ENCODE results near the gene FECH. TPM values are rescaled to one million over a fixed set of nuclear protein-coding genes. Genes with fewer than 3 reads are reported as not detected.

The FECH gene
- total and polyA plus RNA-seq, 9 of the 15 experiments (the other 6 are each of a cell fraction or from before 2014, with no cell fraction given): 19.8 to 170 (median 56.8) TPM

DNA sequence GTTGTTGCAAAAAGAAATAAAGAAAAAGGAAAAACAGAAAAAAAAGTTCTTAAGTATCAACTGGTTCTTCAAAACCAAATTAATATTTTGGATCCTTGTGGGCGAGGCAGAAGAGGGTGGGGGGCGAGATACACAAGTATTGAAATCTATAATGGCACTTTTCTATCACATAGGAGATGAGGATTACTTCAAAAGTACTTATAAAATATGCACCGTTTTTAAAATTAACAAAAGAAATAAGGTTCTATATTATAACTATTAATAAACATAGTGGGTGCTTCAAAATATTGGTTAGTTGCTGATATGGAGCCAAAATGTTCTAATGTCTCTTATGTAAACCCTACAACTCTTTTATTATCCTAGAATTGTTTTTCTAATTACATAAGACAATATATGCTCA lies 2.1 kb downstream of the FECH start (continued):
- TF ChIP-seq, protein P1, sequence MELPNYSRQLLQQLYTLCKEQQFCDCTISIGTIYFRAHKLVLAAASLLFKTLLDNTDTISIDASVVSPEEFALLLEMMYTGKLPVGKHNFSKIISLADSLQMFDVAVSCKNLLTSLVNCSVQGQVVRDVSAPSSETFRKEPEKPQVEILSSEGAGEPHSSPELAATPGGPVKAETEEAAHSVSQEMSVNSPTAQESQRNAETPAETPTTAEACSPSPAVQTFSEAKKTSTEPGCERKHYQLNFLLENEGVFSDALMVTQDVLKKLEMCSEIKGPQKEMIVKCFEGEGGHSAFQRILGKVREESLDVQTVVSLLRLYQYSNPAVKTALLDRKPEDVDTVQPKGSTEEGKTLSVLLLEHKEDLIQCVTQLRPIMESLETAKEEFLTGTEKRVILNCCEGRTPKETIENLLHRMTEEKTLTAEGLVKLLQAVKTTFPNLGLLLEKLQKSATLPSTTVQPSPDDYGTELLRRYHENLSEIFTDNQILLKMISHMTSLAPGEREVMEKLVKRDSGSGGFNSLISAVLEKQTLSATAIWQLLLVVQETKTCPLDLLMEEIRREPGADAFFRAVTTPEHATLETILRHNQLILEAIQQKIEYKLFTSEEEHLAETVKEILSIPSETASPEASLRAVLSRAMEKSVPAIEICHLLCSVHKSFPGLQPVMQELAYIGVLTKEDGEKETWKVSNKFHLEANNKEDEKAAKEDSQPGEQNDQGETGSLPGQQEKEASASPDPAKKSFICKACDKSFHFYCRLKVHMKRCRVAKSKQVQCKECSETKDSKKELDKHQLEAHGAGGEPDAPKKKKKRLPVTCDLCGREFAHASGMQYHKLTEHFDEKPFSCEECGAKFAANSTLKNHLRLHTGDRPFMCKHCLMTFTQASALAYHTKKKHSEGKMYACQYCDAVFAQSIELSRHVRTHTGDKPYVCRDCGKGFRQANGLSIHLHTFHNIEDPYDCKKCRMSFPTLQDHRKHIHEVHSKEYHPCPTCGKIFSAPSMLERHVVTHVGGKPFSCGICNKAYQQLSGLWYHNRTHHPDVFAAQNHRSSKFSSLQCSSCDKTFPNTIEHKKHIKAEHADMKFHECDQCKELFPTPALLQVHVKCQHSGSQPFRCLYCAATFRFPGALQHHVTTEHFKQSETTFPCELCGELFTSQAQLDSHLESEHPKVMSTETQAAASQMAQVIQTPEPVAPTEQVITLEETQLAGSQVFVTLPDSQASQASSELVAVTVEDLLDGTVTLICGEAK (IDR thresholded peaks at IDR 0.05): 0 out of 2 replicates have a peak, but pooled peaks have one; percentile 1
- TF ChIP-seq, protein P1 (CRISPR knock-in tag; IDR thresholded peaks at IDR 0.05): no peak
- TF ChIP-seq CBX3 (IDR thresholded peaks at IDR 0.05; ENCODE audit: borderline replicate concordance in 1 of 2, low read length in 2 of 2) (no peak), CCNT2 (IDR thresholded peaks at IDR 0.05; ENCODE audit: borderline replicate concordance, extremely low read depth, insufficient read length, low read depth, low read length) (no peak), TCFL5 (CRISPR knock-in tag; conservative IDR thresholded peaks at IDR 0.05) (no peak), PRMT5 (CRISPR knock-in tag; IDR thresholded peaks at IDR 0.05) (no peak)
